GM23248 (cell line): ENCODE data around the gene RHBDF2. TPM values are rescaled to one million over a fixed set of nuclear protein-coding genes. Genes with fewer than 3 reads are reported as not detected.
"Not testable (repeated sequence)": the region's sequence is repeated elsewhere in the genome, so short reads cannot be mapped to it uniquely, and the experiment has no call there.

Experiments
- DNase-seq: peaks from one replicate; pipeline ENCODE4 v3.0.0-alpha.2; 2015
- H2AFZ ChIP-seq: fragments of 200-600 bp; sonication (generic); 2 replicates; pipeline ENCODE4 v1.6.1; 2016; ENCODE audit warnings: antibody characterized with exemption
- H3F3A ChIP-seq: fragments of 200-600 bp; sonication (generic); 2 replicates; pipeline ENCODE4 v1.6.1; 2016; ENCODE audit warnings: mild to moderate bottlenecking, antibody characterized with exemption, mixed run types; ENCODE audit not compliant: insufficient read depth
- H3K27ac ChIP-seq: fragments of 200-600 bp; sonication (generic); 2 replicates; pipeline ENCODE4 v1.5.1; 2016; ENCODE audit warnings: mild to moderate bottlenecking
- H3K27me3 ChIP-seq: fragments of 200-600 bp; sonication (generic); replicated peaks from 2 replicates; pipeline ENCODE4 v1.6.1; 2016; ENCODE audit warnings: mild to moderate bottlenecking; ENCODE audit not compliant: insufficient read depth
- H3K36me3 ChIP-seq: fragments of 200-600 bp; sonication (generic); 2 replicates; pipeline ENCODE4 v1.6.1; 2016; ENCODE audit warnings: low read depth, mild to moderate bottlenecking
- H3K4me1 ChIP-seq: fragments of 200-600 bp; sonication (generic); 2 replicates; pipeline ENCODE4 v1.6.1; 2016; ENCODE audit warnings: mild to moderate bottlenecking; ENCODE audit not compliant: insufficient read depth
- H3K4me2 ChIP-seq: fragments of 200-600 bp; sonication (generic); one replicate; pipeline ENCODE4 v1.6.1; 2016; ENCODE audit warnings: mild to moderate bottlenecking; ENCODE audit not compliant: unreplicated experiment
- H3K4me3 ChIP-seq: fragments of 200-600 bp; sonication (generic); 2 replicates; pipeline ENCODE4 v1.5.1; 2016; ENCODE audit warnings: mild to moderate bottlenecking
- H3K79me2 ChIP-seq: fragments of 200-600 bp; sonication (generic); 2 replicates; pipeline ENCODE4 v1.6.1; 2016; ENCODE audit warnings: mild to moderate bottlenecking; ENCODE audit not compliant: insufficient read depth
- H3K9ac ChIP-seq: fragments of 200-600 bp; sonication (generic); 2 replicates; pipeline ENCODE4 v1.6.1; 2016; ENCODE audit warnings: mild to moderate bottlenecking
- H3K9me2 ChIP-seq: fragments of 200-600 bp; sonication (generic); 2 replicates; pipeline ENCODE4 v1.6.1; 2016; ENCODE audit warnings: mixed run types, mild to moderate bottlenecking, moderate library complexity; ENCODE audit not compliant: insufficient read depth
- H3K9me3 ChIP-seq: fragments of 200-600 bp; sonication (generic); one replicate; pipeline ENCODE4 v1.6.1; 2017; ENCODE audit warnings: low read depth
- H4K20me1 ChIP-seq: fragments of 200-600 bp; sonication (generic); 2 replicates; pipeline ENCODE4 v1.6.0; 2016; ENCODE audit not compliant: insufficient read depth
- EZH2 ChIP-seq: fragments of 200-600 bp; sonication (generic); IDR thresholded peaks from 2 replicates; pipeline ENCODE4 v1.6.1; 2018; ENCODE audit warnings: antibody characterized with exemption, mild to moderate bottlenecking; ENCODE audit not compliant: insufficient read depth, poor library complexity, severe bottlenecking
- EZH2phosphoT487 ChIP-seq: fragments of 200-600 bp; sonication (generic); IDR thresholded peaks from 2 replicates; pipeline ENCODE4 v1.6.1; 2018; ENCODE audit warnings: antibody characterized with exemption, moderate library complexity, mild to moderate bottlenecking, low read depth; ENCODE audit not compliant: insufficient read depth
- WGBS, 2 experiments: methylation state at CpG; one replicate each; pipeline ENCODE4 v1.1.6; 2015 to 2017; ENCODE audit warnings: low lambda C conversion rate in 2 of 2, low coverage in 1 of 2; ENCODE audit errors: missing lambda C conversion rate in 2 of 2; 5-methylcytosine and 5-hydroxymethylcytosine counted together
- in situ Hi-C: fragments of 300-500 bp; cut with MboI; formaldehyde crosslinking; loops from 2 replicates; pipeline ENCODE4 v1.15.0; 2020
- polyA plus RNA-seq: library from polyadenylated mRNA; unstranded; fragments of >200 nt; fragmentation: Nextera tagmentation; extraction: Ambion mirVana; gene quantifications from 2 replicates; pipeline ENCODE4 v1.2.1, GENCODE V29; 2016
- total RNA-seq: library from RNA; depleted of rRNA; stranded (reverse); fragments of >200 nt; shearing (Covaris generic); gene quantifications from 2 replicates; pipeline ENCODE4 v1.2.3, GENCODE V29; 2014

Gene RHBDF2
- total and polyA plus RNA-seq, 2 experiments from 2014 or later, result 8.9 to 12.7 TPM

GRCh38 chr17:76524598-76525512 is 23.6 kb upstream of the RHBDF2 start:
- DNase-seq, result peak; percentile 77
- in situ Hi-C loops, result no loop called here

GRCh38 chr17:76523084-76524037 is 22.1 kb upstream of the RHBDF2 start:
- Histone ChIP-seq H3K79me2 (no peaks in the 10 kb centered on the region), H3K9ac (no peak overlapping the region), H3K4me1 (peaks cover 10% of the 10 kb centered on the region), H3K4me2 (peak overlapping the region; percentile 26), H3F3A (no peaks in the 10 kb centered on the region), H3K36me3 (no peaks in the 10 kb centered on the region), H3K4me3 (no peak overlapping the region), H3K27me3 (no peaks in the 10 kb centered on the region), H3K9me3 (no peaks in the 10 kb centered on the region), H3K27ac (no peak overlapping the region), H4K20me1 (no peaks in the 10 kb centered on the region), H3K9me2 (no peaks in the 10 kb centered on the region), H2AFZ (no peak overlapping the region)
- 20 to 21% methylated on average over 30 to 35 of the region's 35 CpGs for WGBS, 2 experiments
- in situ Hi-C loops, result no loop called here
- peak; percentile 77 for DNase-seq
- TF ChIP-seq EZH2, result no peak
- TF ChIP-seq EZH2phosphoT487, result no peak

More at GRCh38 chr17:76524598-76525512, 23.6 kb upstream of the RHBDF2 start:
- Histone ChIP-seq H3K36me3 (no peaks in the 10 kb centered on the region), H3K9me2 (no peaks in the 10 kb centered on the region), H4K20me1 (no peaks in the 10 kb centered on the region), H3K9ac (peak overlapping the region; percentile 55), H3F3A (no peaks in the 10 kb centered on the region), H3K4me3 (no peak overlapping the region), H3K27me3 (no peaks in the 10 kb centered on the region), H3K9me3 (no peaks in the 10 kb centered on the region), H3K4me2 (no peak overlapping the region), H3K79me2 (no peaks in the 10 kb centered on the region), H3K27ac (peak overlapping the region; percentile 41), H2AFZ (0 out of 2 replicates have a peak overlapping the region, but pooled peaks have one; percentile 41), H3K4me1 (peaks cover 21% of the 10 kb centered on the region)
- TF ChIP-seq EZH2phosphoT487 (no peak), EZH2 (no peak)
- 47 to 49% methylated on average over 25 of the region's 25 CpGs for WGBS, 2 experiments

GRCh38 chr17:76521683-76522082 is 20.5 kb upstream of the RHBDF2 start:
- H3K4me1 ChIP-seq, H4K20me1 ChIP-seq, H3K79me2 ChIP-seq, in situ Hi-C loops, H3K27ac ChIP-seq, H3F3A ChIP-seq, H2AFZ ChIP-seq, H3K9me2 ChIP-seq, H3K36me3 ChIP-seq, H3K4me3 ChIP-seq, H3K27me3 ChIP-seq, H3K4me2 ChIP-seq, H3K9me3 ChIP-seq, DNase-seq, H3K9ac ChIP-seq: not testable (repeated sequence)
- WGBS, 2 experiments, result 87 to 92% methylated on average over 10 of the region's 10 CpGs

GRCh38 chr17:76521262-76521661 is 20.0 kb upstream of the RHBDF2 start:
- Histone ChIP-seq H2AFZ (no peak overlapping the region), H3K36me3 (no peaks in the 10 kb centered on the region), H3K9ac (no peak overlapping the region), H3K9me3 (no peaks in the 10 kb centered on the region), H3F3A (peaks cover 4% of the 10 kb centered on the region; the same call in 1 of the 2 replicates), H3K79me2 (no peaks in the 10 kb centered on the region), H3K4me2 (no peak overlapping the region), H4K20me1 (no peaks in the 10 kb centered on the region), H3K27me3 (no peaks in the 10 kb centered on the region), H3K27ac (no peak overlapping the region), H3K4me1 (peaks cover 11% of the 10 kb centered on the region), H3K9me2 (no peaks in the 10 kb centered on the region), H3K4me3 (no peak overlapping the region)
- no peak for DNase-seq
- TF ChIP-seq EZH2phosphoT487 (no peak), EZH2 (no peak)
- 94 to 95% methylated on average over 7 of the region's 7 CpGs for WGBS, 2 experiments
- in situ Hi-C loops, result no loop called here
